Measurements from ENCODE around the gene TCEAL8. TPM values are rescaled to one million over a fixed set of nuclear protein-coding genes. Genes with fewer than 3 reads are reported as not detected.

TCEAL8 gene
- total RNA-seq, 2 experiments from 2014 or later = 26.8 to 32.6 TPM

GRCh38 chrX:103279624-103280023 is 24.7 kb upstream of the TCEAL8 start:
- ChIA-PET CTCF (ENCODE audit: unreplicated experiment) (no interaction called here), POLR2A (no interaction called here)
- intact Hi-C loops (cut with micrococcal nuclease; ENCODE audit: unreplicated experiment) = no loop called here
- TF ChIP-seq EZH2phosphoT487 (IDR thresholded peaks at IDR 0.05; ENCODE audit: borderline replicate concordance, low read depth, low read length) (no peak), CTCF (conservative IDR thresholded peaks at IDR 0.05; ENCODE audit: low read length) (no peak)
- Histone ChIP-seq H4K20me1 (ENCODE audit: insufficient read depth, low read length) (no peaks in the 10 kb centered on the region), H3K36me3 (ENCODE audit: insufficient read depth, low read length) (no peaks in the 10 kb centered on the region), H3K79me2 (ENCODE audit: insufficient read depth, low read depth, low read length) (no peaks in the 10 kb centered on the region), H3K4me1 (ENCODE audit: insufficient read depth, low read length, poor library complexity, severe bottlenecking) (no peaks in the 10 kb centered on the region), H3K9me2 (ENCODE audit: insufficient read depth, low read length) (no peaks in the 10 kb centered on the region), H3K27ac (ENCODE audit: low read depth, low read length, poor library complexity, severe bottlenecking) (no peak overlapping the region), H3K4me3 (ENCODE audit: low read depth, low read length, poor library complexity, severe bottlenecking) (no peak overlapping the region), H3K4me2 (ENCODE audit: low read length) (no peak overlapping the region), H3K9me3 (ENCODE audit: low read length) (no peaks in the 10 kb centered on the region), H2AFZ (ENCODE audit: low read length) (no peak overlapping the region)
- no TSS peak for BruUV-seq (replicated peaks)
- DNase-seq (ENCODE audit: low spot score) = no peak

- TF ChIP-seq CTCF (conservative IDR thresholded peaks at IDR 0.05; ENCODE audit: low read length) = no peak
- no peak for TF ChIP-seq EZH2phosphoT487 (IDR thresholded peaks at IDR 0.05; ENCODE audit: borderline replicate concordance, low read depth, low read length)
- ChIA-PET POLR2A (no interaction called here), CTCF (ENCODE audit: unreplicated experiment) (no interaction called here)
- H3K9me3 ChIP-seq (ENCODE audit: low read length) = no peaks in the 10 kb centered on the region
- no peaks in the 10 kb centered on the region for H3K4me1 ChIP-seq (ENCODE audit: insufficient read depth, low read length, poor library complexity, severe bottlenecking)
- no peaks in the 10 kb centered on the region for H4K20me1 ChIP-seq (ENCODE audit: insufficient read depth, low read length)
- intact Hi-C loops (cut with micrococcal nuclease; ENCODE audit: unreplicated experiment) = no loop called here
- no TSS peak for BruUV-seq (replicated peaks)
- H3K36me3 ChIP-seq (ENCODE audit: insufficient read depth, low read length) = no peaks in the 10 kb centered on the region
- H3K9me2 ChIP-seq (ENCODE audit: insufficient read depth, low read length) = no peaks in the 10 kb centered on the region
- H3K4me3 ChIP-seq (ENCODE audit: low read depth, low read length, poor library complexity, severe bottlenecking) = no peak within 1 kb of the TSS
- no peaks in the 10 kb centered on the region for H3K79me2 ChIP-seq (ENCODE audit: insufficient read depth, low read depth, low read length)
- H2AFZ ChIP-seq (ENCODE audit: low read length) = no peak within 1 kb of the TSS
- no peak for DNase-seq (ENCODE audit: low spot score)
- H3K4me2 ChIP-seq (ENCODE audit: low read length) = no peak within 1 kb of the TSS
- H3K27ac ChIP-seq (ENCODE audit: low read depth, low read length, poor library complexity, severe bottlenecking) = no peak within 1 kb of the TSS
Observed at GRCh38 chrX:103276581-103277002, 21.6 kb upstream of the TCEAL8 start, which contains the start of gene TCEAL5. Gene TCEAL5, minus strand, starts transcription at chrX:103276750. Its CDS starts 2,187 bp downstream, at chrX:103274563.

GRCh38 chrX:103275947-103276567 is 21.1 kb upstream of the TCEAL8 start:
- H4K20me1 ChIP-seq (ENCODE audit: insufficient read depth, low read length) = no peaks in the 10 kb centered on the region
- H3K4me3 ChIP-seq (ENCODE audit: low read depth, low read length, poor library complexity, severe bottlenecking) = no peak overlapping the region
- no peak overlapping the region for H2AFZ ChIP-seq (ENCODE audit: low read length)
- no peaks in the 10 kb centered on the region for H3K36me3 ChIP-seq (ENCODE audit: insufficient read depth, low read length)
- no peak overlapping the region for H3K4me2 ChIP-seq (ENCODE audit: low read length)
- no peak for TF ChIP-seq CTCF (conservative IDR thresholded peaks at IDR 0.05; ENCODE audit: low read length)
- no peak for TF ChIP-seq EZH2phosphoT487 (IDR thresholded peaks at IDR 0.05; ENCODE audit: borderline replicate concordance, low read depth, low read length)
- no peaks in the 10 kb centered on the region for H3K4me1 ChIP-seq (ENCODE audit: insufficient read depth, low read length, poor library complexity, severe bottlenecking)
- H3K9me2 ChIP-seq (ENCODE audit: insufficient read depth, low read length) = no peaks in the 10 kb centered on the region
- ChIA-PET POLR2A (no interaction called here), CTCF (ENCODE audit: unreplicated experiment) (no interaction called here)
- H3K9me3 ChIP-seq (ENCODE audit: low read length) = no peaks in the 10 kb centered on the region
- intact Hi-C loops (cut with micrococcal nuclease; ENCODE audit: unreplicated experiment) = no loop called here
- no peak overlapping the region for H3K27ac ChIP-seq (ENCODE audit: low read depth, low read length, poor library complexity, severe bottlenecking)
- H3K79me2 ChIP-seq (ENCODE audit: insufficient read depth, low read depth, low read length) = no peaks in the 10 kb centered on the region
- no peak for DNase-seq (ENCODE audit: low spot score)
- BruUV-seq (replicated peaks) = no TSS peak
